HTERT RPE-1 (cell line): ENCODE results near the gene CCNB1.
"Not testable (repeated sequence)": the region's sequence is repeated elsewhere in the genome, so short reads cannot be mapped to it uniquely, and the experiment has no call there.

Source experiments
- in situ Hi-C: fragments of 300-500 bp; cut with MboI; formaldehyde crosslinking; loops from 4 replicates; pipeline ENCODE4 v1.14.3; 2020; ENCODE audit warnings: low sequenced_read_pairs

CCNB1 gene

GRCh38 chr5:69166686-69167492 lies at the start of gene CCNB1:
CCNB1 (plus strand) TSS chr5:69167150; CDS start chr5:69167263, 113 bp downstream.
- in situ Hi-C loops = no loop called here

GRCh38 chr5:69129413-69129812 lies 37.5 kb upstream of the CCNB1 start:
- in situ Hi-C loops = no loop called here

- in situ Hi-C loops = no loop called here
Observed at GRCh38 chr5:69130241-69130640, 36.7 kb upstream of the CCNB1 start.

- in situ Hi-C loops = no loop called here
Observed at GRCh38 chr5:69131304-69131703, 35.6 kb upstream of the CCNB1 start.

- in situ Hi-C loops = no loop called here
Observed at GRCh38 chr5:69134126-69134525, 32.8 kb upstream of the CCNB1 start.

GRCh38 chr5:69136293-69136692 lies 30.7 kb upstream of the CCNB1 start:
- in situ Hi-C loops = no loop called here

- in situ Hi-C loops = not testable (repeated sequence)
Observed at GRCh38 chr5:69137208-69137607, 29.7 kb upstream of the CCNB1 start.

- in situ Hi-C loops = no loop called here
Observed at GRCh38 chr5:69137807-69138206, 29.1 kb upstream of the CCNB1 start.

GRCh38 chr5:69138766-69139165 lies 28.2 kb upstream of the CCNB1 start:
- in situ Hi-C loops = no loop called here

- in situ Hi-C loops = not testable (repeated sequence)
Observed at GRCh38 chr5:69140239-69140638, 26.7 kb upstream of the CCNB1 start.

- in situ Hi-C loops = no loop called here
Observed at GRCh38 chr5:69140827-69141226, 26.1 kb upstream of the CCNB1 start.

- in situ Hi-C loops = not testable (repeated sequence)
Observed at GRCh38 chr5:69148576-69148975, 18.4 kb upstream of the CCNB1 start.

- in situ Hi-C loops = no loop called here
Observed at GRCh38 chr5:69148981-69149675, 17.8 kb upstream of the CCNB1 start.

- in situ Hi-C loops = no loop called here
Observed at GRCh38 chr5:69149676-69150010, 17.3 kb upstream of the CCNB1 start.

- in situ Hi-C loops = no loop called here
Observed at GRCh38 chr5:69152731-69153130, 14.2 kb upstream of the CCNB1 start.

GRCh38 chr5:69156456-69156855 lies 10.5 kb upstream of the CCNB1 start:
- in situ Hi-C loops = no loop called here

GRCh38 chr5:69158039-69158438 lies 8.9 kb upstream of the CCNB1 start:
- in situ Hi-C loops = no loop called here

GRCh38 chr5:69160651-69161050 lies 6.3 kb upstream of the CCNB1 start:
- in situ Hi-C loops = no loop called here

GRCh38 chr5:69167493-69167855 lies 524 bp downstream of the CCNB1 start:
- in situ Hi-C loops = no loop called here

GRCh38 chr5:69167929-69168328 lies 979 bp downstream of the CCNB1 start:
- in situ Hi-C loops = no loop called here

GRCh38 chr5:69170495-69170894 lies 3.5 kb downstream of the CCNB1 start:
- in situ Hi-C loops = no loop called here

GRCh38 chr5:69170969-69171368 lies 4.0 kb downstream of the CCNB1 start:
- in situ Hi-C loops = no loop called here
